ENCODE measurements around the gene TNXB. TPM values are rescaled to one million over a fixed set of nuclear protein-coding genes. Genes with fewer than 3 reads are reported as not detected.
"Not testable (repeated sequence)": the region's sequence is repeated elsewhere in the genome, so short reads cannot be mapped to it uniquely, and the experiment has no call there.

Gene TNXB
- total RNA-seq, 1 donor from 2014 or later = 4.2 TPM

DNA sequence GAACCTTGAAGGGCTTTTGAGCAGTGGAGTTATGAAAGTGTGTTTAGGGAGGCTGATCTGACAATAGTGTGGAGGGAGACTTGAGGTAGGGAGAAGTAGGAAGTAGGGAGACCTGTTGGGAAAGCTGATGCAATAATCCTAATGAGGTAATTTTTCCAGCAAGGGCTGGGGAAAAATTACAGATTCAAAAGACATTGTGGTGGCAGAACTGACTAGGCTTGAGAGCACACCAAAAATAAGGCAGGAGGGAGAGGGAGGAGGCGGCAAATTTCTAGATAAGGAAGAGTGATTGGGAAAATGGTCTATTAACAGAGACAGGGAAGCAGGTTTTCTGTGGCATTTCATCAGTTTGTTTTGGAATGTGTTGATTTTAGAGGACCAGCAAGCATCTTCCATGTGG is 37.1 kb upstream of the TNXB start:
- no peak for DNase-seq (ENCODE audit: low read depth in 2 of 2)

DNA sequence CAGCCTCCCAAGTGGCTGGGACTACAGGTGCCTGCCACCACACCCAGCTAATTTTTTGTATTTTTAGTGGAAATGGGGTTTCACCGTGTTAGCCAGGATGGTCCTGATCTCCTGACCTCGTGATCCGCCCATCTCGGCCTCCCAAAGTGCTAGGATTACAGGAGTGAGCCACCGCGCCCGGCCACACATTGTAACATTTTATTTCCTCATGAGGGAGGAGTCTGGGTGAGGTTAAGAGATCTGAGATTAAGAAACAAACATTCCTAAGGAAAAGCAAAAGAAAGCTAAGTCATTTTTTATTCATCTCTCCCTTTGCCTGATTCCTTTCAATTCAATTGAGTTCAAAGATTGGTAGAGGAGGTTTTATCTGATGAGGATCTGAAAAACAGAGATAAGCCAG is 35.1 kb upstream of the TNXB start:
- DNase-seq (ENCODE audit: low read depth in 2 of 2) = not testable (repeated sequence)

DNA sequence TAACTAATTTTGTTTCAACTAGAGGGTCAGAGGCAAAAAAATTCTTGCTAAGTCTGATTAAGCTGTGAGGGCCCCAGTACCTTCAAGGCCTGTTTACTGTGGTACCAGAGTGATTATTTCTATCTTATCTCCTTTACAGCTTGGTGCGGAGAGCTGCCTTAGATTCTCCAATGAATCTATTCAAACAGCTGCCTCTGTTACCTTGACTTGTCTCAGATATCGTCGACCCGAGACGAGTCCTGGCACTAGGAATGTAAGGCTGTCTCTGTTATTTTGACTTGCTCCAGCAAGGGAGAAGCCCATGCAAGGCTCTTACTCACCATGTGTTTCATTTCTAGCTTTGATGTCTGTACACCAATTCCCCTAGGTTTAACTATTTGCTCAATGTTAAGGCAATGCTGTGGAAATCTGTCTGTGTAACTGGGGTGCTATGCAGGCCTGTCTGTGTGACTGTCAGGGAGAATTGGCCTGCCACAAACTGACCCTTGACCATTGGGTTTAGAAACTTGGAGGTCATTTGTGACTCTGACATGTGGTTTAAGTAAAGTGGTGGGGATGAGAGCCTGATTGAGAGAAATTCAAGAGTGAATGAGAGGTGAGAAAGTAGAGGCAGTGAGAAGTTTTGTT is 31.4 kb upstream of the TNXB start:
- no peak for DNase-seq (ENCODE audit: low read depth in 2 of 2)

DNA sequence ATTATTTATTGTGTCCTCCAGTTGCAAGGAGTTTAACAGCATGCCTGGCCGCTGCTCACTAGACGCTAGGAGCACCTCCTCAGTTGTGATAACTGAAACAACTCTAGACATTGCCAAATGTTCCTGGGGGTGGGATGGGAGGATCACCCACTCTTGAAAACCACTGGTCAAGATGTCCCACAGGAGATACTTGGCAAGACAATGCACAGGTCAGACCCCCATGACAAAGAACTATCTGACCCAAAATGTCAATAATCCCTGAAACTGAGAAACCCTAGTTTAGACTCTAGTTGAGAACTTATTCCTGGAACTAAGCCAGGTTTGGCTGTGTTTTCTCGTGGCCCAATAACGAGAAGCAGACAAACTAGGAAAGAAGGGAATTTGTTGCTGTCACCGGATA is 30.5 kb upstream of the TNXB start:
- DNase-seq (ENCODE audit: low read depth in 2 of 2) = no peak

DNA sequence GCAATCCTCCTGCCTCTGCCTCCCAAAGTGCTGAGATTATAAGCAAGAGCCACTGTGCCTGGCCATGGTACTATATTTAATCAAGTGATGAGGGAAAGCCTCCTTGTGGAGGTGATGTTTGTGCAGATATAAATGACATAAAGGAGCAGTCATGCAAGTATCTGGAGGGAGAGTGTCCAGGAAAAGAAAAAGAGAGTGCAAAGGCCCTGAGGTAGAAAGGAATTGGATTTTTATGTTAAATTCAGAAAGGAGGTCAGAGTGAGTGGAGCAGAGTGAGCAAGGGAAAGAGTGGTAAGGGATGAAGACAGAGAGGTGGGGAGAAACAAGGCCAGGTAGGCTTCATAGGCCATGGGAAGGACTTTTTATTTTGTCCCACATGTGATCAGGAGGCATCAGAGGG is 28.3 kb upstream of the TNXB start:
- DNase-seq (ENCODE audit: low read depth in 2 of 2) = no peak

DNA sequence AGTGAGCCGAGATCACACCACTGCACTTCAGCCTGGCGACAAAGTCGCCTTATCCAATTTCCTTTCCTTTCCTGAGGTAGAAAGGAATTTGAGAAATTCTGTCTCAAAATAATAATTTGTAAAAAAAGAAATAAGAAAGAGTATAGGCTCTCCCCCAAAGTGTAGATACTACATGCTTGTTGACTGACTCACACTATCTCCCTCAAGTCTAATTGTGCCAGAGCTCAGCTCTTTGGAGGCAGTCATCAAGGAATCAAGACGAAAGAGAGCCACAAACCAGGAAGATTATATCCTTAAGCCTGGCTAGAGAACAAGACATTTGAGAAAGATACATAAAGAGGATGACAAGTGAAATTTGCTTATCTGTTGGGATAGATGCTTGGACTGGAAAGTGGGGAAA is 24.6 kb upstream of the TNXB start:
- no peak for DNase-seq (ENCODE audit: low read depth in 2 of 2)

DNA sequence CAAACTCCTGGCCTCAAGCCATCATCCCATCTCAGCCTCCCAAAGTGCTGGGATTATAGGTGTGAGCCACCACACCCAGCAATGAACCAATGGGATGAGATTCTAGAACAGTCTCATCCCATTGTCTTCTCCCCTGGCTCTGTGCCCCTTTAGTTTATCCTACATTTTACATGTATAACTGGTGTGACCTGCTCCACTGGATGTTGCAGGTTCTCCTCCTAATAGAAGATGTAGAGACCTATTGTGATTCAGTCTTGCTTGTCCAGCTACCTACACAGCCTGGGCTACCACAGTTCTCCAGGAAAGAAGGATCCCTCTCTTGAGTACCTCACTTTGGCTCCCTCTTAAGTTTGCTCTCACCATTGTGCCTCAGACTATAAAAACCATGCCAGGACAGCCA is 23.0 kb upstream of the TNXB start:
- no peak for DNase-seq (ENCODE audit: low read depth in 2 of 2)

DNA sequence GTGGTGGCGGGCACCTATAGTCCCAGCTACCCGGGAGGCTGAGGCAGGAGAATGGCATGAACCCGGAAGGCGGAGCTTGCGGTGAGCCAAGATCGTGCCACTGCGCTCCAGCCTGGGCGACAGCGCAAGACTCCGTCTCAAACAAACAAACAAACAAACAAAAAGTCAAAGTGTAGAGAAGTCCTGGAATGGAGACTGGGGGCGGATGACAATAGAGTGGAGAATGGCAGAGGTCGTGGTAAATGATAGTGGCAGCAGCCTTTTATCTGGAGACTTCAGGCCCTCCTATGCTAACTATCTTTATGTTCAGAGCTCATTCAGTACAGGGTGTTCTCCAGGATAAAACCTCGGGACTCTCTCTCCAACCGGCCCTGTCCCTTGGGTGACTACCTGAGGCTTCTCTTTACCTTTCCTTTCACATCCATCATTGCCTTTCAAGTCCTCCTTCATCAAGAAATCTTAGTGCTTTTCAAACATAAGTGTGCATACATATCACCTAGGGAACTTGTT is 22.4 kb upstream of the TNXB start:
- no peak for DNase-seq (ENCODE audit: low read depth in 2 of 2)

DNA sequence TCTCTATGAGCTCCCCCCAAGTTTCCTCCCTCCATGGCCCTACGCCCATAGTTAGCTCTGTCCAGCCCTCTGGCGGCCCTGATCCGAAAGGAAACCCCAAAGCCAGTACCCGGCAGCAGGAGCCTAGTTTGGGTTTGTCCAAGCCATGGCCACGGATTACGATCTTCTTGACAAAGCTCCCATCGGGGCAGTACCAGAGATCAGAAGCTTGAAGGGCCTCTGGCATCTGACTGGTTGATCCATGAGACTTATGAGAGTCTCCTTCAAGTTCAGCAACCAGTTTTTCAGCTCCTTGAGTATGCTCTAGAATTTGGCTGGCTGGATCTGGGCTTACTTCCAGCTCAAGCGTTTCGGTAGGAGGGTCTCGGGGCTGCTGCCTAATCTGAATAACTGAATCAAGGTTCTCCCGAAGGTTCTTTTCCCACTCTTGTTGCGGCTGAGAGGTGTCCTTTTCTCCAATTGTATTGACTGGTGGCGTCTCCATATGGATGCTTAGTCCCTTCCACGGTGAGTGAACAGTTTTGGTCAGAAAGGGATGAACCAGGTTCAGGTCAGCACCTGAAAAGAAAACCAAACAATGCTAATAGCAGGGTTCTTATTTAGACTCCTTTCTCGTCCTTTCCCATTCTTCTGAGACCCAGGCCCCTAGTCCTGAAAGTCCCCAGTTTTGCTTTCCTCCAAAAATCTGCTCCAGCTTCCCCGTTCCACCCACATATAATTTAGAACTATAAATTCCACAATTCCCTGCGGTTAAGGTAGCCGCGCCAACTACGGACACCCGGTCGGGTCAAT is 20.4 kb upstream of the TNXB start:
- DNase-seq (ENCODE audit: low read depth in 2 of 2) = no peak

DNA sequence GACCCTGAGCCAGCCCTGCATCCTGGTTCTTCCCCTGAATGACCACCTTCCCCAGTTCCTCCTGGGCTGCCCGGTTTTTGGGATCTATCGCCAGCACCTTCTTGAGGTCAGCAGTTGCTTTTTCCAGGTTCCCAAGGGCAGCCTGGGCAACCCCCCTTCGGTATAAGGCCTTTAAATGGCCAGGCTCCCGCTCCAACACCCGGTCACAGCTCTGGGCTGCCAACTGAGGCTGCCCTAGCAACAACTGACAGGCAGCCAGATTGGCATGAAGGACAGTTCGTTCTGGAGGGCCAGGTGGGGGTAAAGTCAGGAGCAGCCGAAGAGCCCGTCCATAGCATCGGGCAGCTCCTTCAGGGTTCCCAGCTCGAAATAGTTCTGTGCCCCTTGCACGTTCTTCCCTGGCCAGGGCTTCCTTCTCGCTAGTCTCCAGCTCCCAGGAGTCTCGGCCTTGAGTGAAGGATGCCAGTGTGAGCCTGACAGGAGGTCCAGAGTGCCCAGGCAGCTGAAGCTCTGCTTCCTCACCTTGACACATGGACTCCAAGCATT is 19.7 kb upstream of the TNXB start:
- no peak for DNase-seq (ENCODE audit: low read depth in 2 of 2)

DNA sequence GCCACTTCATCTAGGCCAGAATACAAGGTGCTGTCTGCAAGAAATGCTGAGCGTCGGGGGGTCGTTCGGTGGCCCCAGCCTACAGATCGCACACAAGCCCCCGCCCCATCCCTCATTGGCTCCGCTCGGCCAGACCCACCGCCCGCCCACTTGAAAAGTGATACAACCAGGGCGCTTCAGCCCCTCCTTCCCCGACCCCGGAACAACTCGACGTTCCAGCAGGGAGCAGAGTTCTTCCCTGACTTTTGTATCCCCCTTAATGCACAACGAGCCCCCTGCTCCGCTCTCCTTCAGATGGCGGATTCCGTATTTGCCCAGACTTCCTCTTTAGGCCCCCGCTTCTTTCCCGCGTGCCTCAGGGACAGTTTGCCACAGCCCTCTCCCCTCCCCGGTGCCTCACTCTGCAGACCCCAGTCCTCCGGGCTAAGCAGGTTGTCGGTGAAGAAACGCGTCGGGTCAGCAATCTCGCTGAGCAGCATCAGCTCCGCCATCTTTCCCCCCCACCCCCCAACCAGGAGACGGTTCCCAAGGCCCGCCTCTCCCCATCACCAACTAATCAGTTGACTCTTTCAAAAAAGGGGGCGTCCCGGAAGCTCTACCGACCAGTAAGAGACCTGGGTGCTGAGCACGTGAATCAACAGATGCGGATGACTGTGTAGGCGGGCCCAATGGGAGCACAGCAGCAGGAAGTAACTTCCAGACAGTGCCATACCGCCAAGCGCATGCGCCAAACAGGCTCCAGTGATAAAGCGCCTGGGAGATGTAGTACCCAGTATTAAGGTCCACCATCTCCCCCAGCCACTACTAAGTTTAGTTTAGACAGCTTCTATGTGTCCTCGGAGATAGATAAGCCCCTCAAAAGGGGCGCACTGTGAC is 18.8 kb upstream of the TNXB start, which contains the start of gene ATF6B:
TSS of gene ATF6B (minus strand) at position 530 of the 876 bp plus-strand sequence. CDS start at position 491, 39 bp downstream.
- peak; percentile 100 for DNase-seq (ENCODE audit: low read depth in 2 of 2)

DNA sequence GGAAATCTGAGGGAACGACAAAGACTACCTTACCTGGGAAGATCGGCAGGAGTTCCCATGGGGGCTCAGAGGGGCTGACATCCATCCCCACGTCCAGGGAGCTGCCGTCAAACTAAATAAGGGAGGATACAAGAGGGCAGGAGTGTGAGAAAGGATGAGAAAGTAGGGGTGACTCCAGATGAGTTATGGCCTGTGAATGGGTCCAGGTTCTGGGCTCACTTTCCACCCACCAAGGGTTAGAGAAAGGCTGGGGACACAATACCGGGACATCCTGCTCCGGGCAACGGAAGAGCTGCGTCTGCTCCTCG is 18.2 kb upstream of the TNXB start:
- DNase-seq (ENCODE audit: low read depth in 2 of 2) = no peak

DNA sequence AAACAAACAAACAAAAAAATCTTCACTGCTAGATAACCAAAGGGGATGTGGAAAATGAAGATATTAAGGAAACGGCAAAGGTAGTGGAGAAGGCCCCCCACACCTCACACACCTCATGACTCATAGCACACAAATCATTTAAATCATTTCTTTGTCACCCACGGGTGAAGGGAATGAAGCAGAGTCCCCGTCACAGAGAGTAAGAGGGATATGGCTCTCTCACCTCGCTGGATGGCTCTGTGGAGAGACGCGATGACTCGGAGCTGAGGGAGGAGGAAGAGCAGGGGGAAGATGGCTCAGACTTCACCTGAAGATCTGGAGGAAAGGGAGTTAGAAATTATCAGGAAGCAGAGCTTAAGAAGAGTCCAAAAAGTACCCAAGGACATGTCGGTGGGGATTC is 17.7 kb upstream of the TNXB start:
- no peak for DNase-seq (ENCODE audit: low read depth in 2 of 2)

DNA sequence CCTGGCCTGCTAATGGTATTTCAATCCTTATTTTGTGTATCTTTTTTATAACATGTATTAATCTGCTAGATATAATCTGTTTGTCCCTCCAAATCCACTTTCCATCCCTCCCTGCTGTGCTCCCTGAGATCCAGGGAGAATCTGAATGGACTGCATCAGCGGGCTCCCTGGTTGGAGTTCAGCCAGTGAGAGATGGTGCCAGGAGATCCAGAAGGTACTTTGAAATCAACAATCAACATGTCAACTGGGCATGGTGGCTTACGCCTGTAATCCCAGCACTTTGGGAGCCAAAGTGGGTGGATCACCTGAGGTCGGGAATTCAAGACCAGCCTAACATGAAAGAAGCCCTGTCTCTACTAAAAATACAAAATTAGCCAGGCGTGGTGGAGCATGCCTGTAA is 14.5 kb upstream of the TNXB start:
- DNase-seq (ENCODE audit: low read depth in 2 of 2) = no peak

DNA sequence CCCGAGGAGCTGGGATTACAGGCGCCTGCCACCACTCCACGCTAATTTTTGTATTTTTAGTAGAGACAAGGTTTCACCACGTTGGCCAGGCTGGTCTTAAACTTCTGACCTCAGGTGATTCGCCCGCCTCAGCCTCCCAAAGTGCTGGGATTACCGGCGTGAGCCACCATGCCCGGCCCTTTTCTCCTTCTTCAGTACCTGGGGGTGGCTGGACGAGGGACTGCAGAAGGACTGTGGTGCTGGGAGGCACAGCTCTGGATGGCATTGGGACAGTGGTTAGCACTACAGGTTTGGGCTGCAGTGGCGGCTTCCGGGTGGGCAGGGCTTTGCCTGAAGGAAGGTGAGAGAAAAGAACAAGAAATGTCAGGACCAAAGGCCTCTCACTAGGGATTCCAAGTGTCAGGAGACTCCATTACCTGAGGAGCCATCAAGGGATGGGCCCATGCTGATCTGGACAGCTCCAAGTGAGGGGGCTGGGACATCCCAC is 11.5 kb upstream of the TNXB start:
- no peak for DNase-seq (ENCODE audit: low read depth in 2 of 2)

DNA sequence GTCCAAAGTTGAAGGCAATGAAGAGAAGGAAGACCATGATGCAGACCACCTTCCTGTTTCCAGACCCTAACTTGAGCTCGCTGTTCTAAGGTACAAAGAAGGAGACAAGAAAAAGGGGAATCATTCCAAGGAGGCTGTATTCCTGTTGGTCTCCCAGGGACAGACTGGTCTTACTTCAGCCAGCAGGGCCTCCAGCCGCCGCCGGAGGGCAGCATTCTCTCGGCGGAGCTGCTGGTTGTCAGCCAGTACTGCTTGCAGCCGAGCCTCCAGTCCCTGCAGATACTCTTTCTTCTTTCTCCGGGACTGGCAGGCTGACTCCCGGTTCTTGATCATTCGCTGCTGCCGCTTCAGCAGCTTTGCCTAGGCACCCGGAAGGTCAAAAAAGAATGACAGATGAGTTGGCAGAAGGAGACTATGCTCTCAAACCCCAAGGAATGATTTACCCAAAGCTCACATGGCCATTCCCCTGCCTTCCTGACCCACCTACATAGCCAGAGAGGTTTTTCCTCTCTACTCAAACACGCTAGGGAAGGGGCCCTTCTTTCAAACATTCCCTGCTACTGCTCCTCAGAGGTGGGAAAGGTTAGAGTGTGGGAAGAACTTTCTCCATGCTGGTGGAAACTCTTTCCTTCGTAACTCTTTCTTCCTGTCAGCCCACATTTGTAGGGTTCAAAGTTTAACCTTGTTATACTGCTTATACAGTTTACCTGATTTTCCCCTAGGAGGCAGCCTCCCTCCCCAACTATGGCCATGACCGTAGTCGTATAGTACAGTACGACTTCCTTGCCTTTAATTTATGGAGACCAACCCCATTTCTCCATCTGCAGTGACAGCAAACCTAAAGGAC is 9.9 kb upstream of the TNXB start:
- DNase-seq (ENCODE audit: low read depth in 2 of 2) = peak; percentile 92

DNA sequence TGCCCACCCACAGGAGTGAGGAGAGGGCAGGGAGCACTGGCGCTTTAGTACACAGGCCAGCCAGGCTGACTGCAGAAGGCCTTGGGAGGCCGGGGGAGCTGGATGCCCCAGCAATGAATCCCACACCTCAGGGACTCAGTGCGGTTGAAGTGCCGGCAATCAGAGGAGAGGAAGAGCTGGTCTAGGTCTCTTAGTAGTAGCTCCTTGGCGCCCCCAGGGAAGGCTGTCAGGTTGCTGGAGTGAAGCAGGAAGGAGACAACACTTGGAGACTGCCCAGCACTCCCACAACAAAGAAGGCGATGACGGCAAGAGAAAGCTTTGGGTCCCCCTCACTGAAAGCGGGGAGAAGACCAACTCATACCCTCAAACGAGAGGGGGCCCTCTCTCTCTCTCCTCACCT is 8.3 kb upstream of the TNXB start:
- DNase-seq (ENCODE audit: low read depth in 2 of 2) = no peak

DNA sequence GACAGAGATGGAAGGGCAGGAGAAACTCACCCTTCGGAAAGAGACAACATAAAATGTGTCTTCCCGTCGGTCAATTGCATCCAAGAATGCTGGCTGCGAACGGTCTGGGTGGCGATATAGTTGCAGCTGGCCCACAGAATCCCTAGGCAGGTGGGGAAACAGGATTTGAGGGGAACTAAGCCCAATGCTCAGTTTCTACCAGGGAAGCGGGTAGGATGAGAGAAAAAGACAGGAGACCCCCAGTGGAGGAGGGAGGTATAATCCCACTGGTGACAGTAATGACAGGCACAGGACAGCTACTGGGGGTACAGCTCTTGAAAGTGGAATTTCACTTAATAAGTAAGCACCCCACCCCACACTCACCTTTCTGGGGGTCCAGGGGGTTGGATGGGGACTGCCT is 7.5 kb upstream of the TNXB start:
- DNase-seq (ENCODE audit: low read depth in 2 of 2) = peak; percentile 30 to 65

DNA sequence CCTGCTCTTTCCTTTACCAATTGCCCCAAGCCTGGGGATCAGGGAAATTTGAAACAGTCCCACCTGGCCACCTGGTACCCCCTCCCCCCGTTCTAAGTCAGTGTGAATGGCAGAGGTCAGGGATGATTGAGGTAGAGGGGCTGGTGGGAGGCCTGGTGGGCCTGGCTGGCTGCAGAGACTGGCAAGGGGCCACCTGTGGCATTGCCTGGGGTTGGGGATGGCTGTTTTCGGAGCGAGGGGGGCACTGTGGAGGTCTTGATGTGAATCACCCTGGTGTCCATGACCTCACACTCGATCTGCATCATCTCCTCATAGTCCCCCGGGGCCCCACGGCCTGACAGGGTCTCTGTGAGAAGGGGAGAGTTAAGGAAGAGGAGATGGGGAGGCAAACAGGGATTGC is 6.5 kb upstream of the TNXB start:
- no peak for DNase-seq (ENCODE audit: low read depth in 2 of 2)

DNA sequence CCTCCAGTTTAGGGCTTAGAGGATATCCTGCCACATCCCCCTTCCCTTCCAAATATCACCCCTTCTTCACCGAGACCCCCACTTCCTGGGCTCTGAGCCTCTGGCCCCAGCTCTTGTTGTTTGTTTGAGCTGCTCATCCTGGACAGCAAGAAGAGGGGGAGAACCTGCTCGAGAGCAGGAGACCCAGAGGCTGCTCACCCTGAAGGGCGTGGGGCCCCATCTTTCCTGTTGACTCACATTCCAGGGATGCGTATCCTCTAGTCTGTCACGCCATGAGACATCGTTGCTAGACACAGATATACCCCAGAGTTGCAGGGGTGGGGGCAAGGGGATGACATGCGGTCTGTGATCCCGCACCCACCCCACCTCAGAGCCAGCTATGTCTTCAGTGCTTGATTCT is 5.7 kb upstream of the TNXB start:
- DNase-seq (ENCODE audit: low read depth in 2 of 2) = peak; percentile 65

Measured in lung microvascular endothelial cell (primary cell).